Measurements from ENCODE around the gene ZBED2.

Gene ZBED2

DNA sequence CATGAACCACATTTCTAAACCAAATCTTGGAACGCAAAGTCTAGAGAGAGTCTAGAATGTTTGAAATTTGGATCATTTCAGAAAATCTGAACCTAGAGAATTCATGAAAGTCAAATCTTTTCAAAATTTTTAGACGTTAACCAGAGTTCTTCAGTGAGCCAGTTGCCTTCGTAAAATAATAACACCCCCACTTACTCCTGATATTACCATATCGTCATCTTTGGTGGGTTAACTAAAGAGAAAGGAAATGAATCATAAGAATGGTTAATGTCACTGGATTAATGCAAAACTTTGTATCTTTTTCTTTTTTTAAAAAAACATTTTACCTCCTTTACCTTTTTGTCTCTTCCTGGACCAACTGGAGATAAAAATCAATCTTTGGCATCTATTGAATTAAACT, 1.2 kb upstream of the ZBED2 start:
- Histone ChIP-seq H3K4me1 (ENCODE audit: control insufficient read depth in 1 of 2, insufficient read depth in 1 of 2, low read depth in 1 of 2, low read length in 1 of 2) (no peaks in the 10 kb centered on the region), H3K36me3 (no peaks in the 10 kb centered on the region), H3K27ac (no peak overlapping the region), H3K27me3 (no peaks in the 10 kb centered on the region), H3K4me3 (ENCODE audit: low read depth in 1 of 2, low read length in 1 of 2) (no peak overlapping the region), H3K9me3 (no peaks in the 10 kb centered on the region)
- no peak for TF ChIP-seq CTCF (IDR thresholded peaks at IDR 0.05)

GRCh38 chr3:111594781-111595180, 365 bp downstream of the ZBED2 start:
- TF ChIP-seq CTCF (IDR thresholded peaks at IDR 0.05), result no peak
- no peak overlapping the region for H3K27ac ChIP-seq
- H3K27me3 ChIP-seq, result no peaks in the 10 kb centered on the region
- no peaks in the 10 kb centered on the region for H3K9me3 ChIP-seq
- H3K4me3 ChIP-seq (ENCODE audit: low read depth in 1 of 2, low read length in 1 of 2), result no peak overlapping the region
- no peaks in the 10 kb centered on the region for H3K36me3 ChIP-seq
- H3K4me1 ChIP-seq (ENCODE audit: control insufficient read depth in 1 of 2, insufficient read depth in 1 of 2, low read depth in 1 of 2, low read length in 1 of 2), result no peaks in the 10 kb centered on the region

DNA sequence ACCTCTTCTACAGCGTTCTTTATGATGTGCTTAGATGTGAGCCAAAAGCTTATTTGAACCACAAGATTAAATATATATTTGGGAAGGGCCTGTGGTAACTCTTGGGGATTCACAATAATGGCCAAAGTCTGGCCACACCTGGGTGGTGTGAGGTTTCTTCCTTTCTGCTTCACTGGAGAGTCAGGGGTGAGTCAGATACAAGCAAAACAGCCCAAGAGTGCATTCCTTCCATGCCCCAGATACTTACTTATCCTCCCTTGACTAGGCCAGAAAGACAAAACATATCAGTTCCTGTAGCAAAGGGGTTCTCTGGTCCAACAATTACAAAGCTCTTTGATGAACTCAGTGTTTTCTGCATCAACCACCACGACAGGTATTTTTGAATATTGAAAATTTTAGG, 941 bp downstream of the ZBED2 start:
- TF ChIP-seq CTCF (IDR thresholded peaks at IDR 0.05), result no peak
- H3K27ac ChIP-seq, result no peak overlapping the region
- H3K27me3 ChIP-seq, result no peaks in the 10 kb centered on the region
- H3K9me3 ChIP-seq, result no peaks in the 10 kb centered on the region
- H3K4me3 ChIP-seq (ENCODE audit: low read depth in 1 of 2, low read length in 1 of 2), result no peak overlapping the region
- H3K36me3 ChIP-seq, result no peaks in the 10 kb centered on the region
- H3K4me1 ChIP-seq (ENCODE audit: control insufficient read depth in 1 of 2, insufficient read depth in 1 of 2, low read depth in 1 of 2, low read length in 1 of 2), result no peaks in the 10 kb centered on the region

DNA sequence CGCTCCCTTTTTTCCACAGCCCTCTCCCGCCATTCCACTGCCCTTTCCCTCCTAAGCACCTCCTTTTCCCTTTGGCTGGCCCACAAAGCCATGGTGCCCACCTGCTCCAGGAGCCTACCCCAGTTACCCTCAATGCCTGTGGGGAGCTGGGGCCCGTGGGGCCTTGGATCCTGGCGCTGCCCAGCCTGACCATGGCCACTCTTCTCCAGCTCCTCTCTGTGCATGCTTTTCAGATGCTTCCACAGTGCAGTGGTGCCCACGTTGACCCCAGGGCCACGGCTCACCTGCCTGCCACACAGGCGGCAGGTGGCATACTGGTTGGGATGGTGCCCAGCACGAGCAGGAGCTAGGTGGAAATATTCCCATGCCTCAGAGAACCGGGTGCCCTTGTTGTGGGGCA, 1.5 kb downstream of the ZBED2 start:
- no peak for TF ChIP-seq CTCF (IDR thresholded peaks at IDR 0.05)
- H3K36me3 ChIP-seq, result no peaks in the 10 kb centered on the region
- no peak overlapping the region for H3K27ac ChIP-seq
- no peaks in the 10 kb centered on the region for H3K9me3 ChIP-seq
- no peaks in the 10 kb centered on the region for H3K27me3 ChIP-seq
- no peak overlapping the region for H3K4me3 ChIP-seq (ENCODE audit: low read depth in 1 of 2, low read length in 1 of 2)
- no peaks in the 10 kb centered on the region for H3K4me1 ChIP-seq (ENCODE audit: control insufficient read depth in 1 of 2, insufficient read depth in 1 of 2, low read depth in 1 of 2, low read length in 1 of 2)

DNA sequence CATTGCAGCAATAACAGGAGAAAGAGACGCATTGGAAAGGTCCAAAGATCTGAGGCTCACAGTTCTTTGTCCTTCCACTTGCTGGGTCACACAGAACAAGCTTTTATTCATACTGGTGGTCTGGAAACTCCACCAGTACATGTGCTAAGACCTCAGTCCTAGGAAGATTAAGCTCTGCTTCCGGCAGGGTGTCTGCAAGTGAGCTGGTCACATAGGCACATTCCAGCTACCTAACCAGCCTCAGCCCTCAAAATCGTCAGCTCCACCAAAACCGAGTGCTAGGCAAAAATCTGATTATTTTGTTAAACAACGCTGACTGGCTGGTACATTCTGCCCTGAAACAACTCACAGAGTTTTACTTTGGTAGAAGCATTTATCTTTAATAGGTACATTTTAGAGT, 2.2 kb downstream of the ZBED2 start:
- H3K9me3 ChIP-seq, result no peaks in the 10 kb centered on the region
- no peaks in the 10 kb centered on the region for H3K4me1 ChIP-seq (ENCODE audit: control insufficient read depth in 1 of 2, insufficient read depth in 1 of 2, low read depth in 1 of 2, low read length in 1 of 2)
- no peak overlapping the region for H3K27ac ChIP-seq
- no peak for TF ChIP-seq CTCF (IDR thresholded peaks at IDR 0.05)
- no peak overlapping the region for H3K4me3 ChIP-seq (ENCODE audit: low read depth in 1 of 2, low read length in 1 of 2)
- H3K27me3 ChIP-seq, result no peaks in the 10 kb centered on the region
- no peaks in the 10 kb centered on the region for H3K36me3 ChIP-seq

DNA sequence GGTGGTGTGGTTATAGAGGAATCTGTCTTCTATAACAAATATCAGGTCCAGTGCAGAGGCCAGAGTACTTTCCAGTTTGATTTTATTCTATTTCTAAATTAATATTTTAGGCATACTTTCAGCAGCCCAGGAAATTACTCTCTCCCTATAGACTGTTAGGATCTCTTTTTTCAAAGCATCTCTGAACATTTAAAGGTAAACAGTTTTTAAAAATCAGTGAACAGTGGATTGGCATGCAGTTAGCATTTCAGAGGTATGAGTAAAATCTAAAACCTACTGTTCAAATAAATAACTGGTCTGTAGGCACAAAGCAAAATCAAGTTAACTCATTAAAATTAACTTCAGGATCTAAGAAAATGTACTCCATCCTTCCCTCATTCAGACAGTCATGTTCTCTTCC, 3.0 kb downstream of the ZBED2 start:
- no peaks in the 10 kb centered on the region for H3K36me3 ChIP-seq
- no peaks in the 10 kb centered on the region for H3K4me1 ChIP-seq (ENCODE audit: control insufficient read depth in 1 of 2, insufficient read depth in 1 of 2, low read depth in 1 of 2, low read length in 1 of 2)
- H3K9me3 ChIP-seq, result no peaks in the 10 kb centered on the region
- no peak for TF ChIP-seq CTCF (IDR thresholded peaks at IDR 0.05)
- H3K4me3 ChIP-seq (ENCODE audit: low read depth in 1 of 2, low read length in 1 of 2), result no peak overlapping the region
- H3K27me3 ChIP-seq, result no peaks in the 10 kb centered on the region
- H3K27ac ChIP-seq, result no peak overlapping the region
